ENCODE measurements around the gene XKRX.

The XKRX gene

DNA sequence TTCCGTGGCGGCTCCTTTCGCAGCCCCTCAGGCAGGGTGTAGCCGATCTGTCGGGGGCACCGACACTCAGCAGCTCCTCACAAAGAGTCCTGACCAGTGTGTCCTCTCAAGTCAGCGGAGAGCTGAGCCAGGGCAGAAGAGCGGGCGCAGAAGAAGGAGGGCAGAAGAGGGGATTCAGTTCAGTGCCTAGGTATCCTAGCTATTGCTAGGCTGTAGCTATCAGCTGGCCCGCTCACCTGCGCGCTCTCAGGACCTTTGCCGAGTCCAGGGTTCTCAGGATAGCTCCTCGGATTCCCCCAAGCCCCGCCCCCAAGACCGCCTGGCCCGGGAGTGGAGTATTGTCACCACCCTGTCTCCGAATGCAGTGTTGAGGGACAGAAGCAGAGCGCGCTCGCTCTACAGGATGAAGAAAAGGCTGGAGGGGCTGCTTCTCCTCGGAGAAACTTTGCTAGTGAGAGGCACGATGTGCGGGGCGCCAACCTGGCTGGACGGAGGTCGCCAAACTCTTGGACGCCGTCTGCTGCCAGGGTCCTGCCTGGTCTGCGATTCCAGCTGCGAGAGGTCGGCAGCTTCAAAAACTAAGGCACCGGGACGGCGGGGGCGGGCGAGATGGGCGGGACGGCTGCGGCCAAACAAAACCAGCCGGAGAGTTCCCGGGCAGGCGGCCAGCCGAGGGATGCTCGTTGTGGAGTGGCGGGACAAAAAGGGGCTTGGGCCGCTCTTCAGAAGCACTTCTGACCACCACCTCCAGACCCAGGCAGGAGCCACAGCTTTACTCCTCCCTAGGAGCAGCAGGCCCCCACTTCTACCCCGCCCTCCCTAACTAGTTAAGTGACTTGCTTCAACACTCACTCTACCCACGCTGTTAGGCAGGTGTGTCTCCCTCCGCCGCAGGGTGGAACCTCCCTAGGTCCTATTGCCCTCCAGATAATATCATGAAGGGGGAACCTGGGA, at the start of gene XKRX:
TSS of gene XKRX (minus strand) at position 258 of the 954 bp plus-strand sequence. CDS start 613 bp downstream, outside the sequence.
- FAIRE-seq (peak; percentile 65), DNase-seq (ENCODE audit: insufficient read length, low spot score) (peak; percentile 13)
- no peak for TF ChIP-seq POLR2A (IDR thresholded peaks at IDR 0.05; ENCODE audit: low read depth, low read length)

DNA sequence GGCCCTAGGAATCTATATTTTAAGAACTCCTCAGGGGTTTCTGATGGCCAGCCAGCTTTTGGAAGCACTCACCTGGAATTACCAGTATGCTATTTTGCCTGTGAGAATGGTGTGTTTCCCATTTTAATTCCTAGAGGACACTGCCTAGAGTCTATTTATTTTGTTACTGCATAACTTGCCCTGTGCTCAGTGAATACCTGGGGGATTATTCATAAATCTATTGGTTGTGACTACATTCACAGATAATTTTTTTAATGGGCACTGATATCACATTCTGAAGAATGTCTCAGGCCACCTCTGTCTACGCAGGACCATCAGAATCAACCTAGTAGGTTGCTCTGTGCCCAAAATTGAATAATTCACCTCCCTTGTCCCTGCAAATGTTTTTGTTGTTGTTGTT, 47.5 kb upstream of the XKRX start:
- DNase-seq (ENCODE audit: insufficient read length, low spot score) (no peak), FAIRE-seq (no peak)
- TF ChIP-seq POLR2A (IDR thresholded peaks at IDR 0.05; ENCODE audit: low read depth, low read length), result no peak

DNA sequence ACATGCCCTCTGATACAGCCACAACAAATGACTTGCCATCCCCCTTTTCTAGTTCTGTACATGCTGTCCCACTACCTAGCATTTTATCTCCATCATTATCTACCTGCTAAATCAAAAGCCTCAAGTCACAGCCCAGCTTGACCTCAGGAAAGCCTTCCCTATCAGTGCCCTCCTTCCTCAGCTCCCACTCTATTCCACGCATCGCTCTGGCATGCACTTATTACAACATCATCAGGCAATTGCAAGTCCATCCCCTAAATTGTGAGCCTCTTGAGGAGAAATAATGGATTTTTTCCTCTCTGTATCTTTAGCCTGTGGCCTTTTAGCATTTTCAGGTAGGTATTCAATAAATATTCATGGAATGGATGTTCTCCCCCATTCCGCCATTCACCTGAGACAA, 46.5 kb upstream of the XKRX start:
- FAIRE-seq, result no peak
- TF ChIP-seq POLR2A (IDR thresholded peaks at IDR 0.05; ENCODE audit: low read depth, low read length), result no peak
- DNase-seq (ENCODE audit: insufficient read length, low spot score), result no peak

DNA sequence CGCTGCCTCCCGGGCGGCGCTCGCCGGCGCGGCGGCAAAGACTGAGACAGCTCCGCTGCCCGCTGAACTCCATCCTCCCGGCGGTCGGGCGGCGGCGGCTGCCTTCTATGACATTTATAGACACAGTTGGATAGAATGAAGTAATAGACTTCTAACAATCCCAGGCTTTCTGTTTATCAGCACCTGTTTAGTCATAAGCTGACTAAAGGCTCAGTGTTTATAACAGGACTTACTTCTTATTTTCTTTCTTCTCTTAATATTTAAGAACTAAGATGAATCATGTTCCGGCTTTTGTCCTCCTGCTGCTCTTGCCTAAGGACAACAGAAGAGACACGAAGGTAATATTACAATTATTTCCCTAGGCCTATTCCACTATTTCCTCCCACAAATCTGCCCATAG, 44.7 kb upstream of the XKRX start:
- no peak for DNase-seq (ENCODE audit: insufficient read length, low spot score)
- TF ChIP-seq POLR2A (IDR thresholded peaks at IDR 0.05; ENCODE audit: low read depth, low read length), result no peak
- no peak for FAIRE-seq

DNA sequence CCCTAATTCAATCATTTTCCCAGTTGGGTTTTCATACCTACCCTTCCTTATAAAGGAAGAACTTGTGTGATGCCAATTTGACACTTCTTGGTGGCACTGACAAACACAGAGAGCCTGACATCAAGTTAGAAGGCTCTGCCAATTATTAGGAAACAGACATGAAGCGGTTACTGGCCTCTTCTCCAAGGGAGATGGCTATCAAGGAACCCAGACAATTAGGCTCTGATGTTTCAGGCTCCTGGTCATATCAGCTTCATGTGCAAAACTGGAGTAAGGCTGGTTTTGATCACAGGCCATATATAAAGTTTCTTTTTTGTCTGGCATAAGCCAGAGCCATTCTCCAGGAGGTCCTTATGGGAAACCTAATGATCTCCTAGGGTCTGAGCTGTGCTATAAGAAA, 41.2 kb upstream of the XKRX start:
- no peak for FAIRE-seq
- no peak for DNase-seq (ENCODE audit: insufficient read length, low spot score)
- TF ChIP-seq POLR2A (IDR thresholded peaks at IDR 0.05; ENCODE audit: low read depth, low read length), result no peak

DNA sequence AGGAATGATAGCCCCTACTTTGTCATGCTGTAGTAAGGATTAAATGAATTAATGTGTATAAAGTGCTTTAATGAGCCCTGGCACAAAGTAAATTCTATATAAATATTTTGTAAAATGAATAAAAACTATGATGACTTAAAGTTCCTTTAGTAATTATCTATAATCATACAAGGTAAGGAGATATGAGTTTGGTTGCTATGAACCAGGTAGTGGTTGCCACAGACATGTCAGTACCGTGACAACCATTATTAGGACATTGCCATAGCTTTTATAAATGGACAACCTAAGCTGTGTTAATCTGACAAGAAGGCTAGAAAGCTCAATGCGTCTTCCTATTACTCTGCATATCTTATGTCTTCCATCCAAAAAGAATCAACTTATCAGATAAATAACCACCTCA, 40.7 kb upstream of the XKRX start, which contains the start of gene ARL13A:
TSS of gene ARL13A (plus strand) at position 301 of the 400 bp plus-strand sequence. CDS start 3,982 bp downstream, outside the sequence.
- DNase-seq (ENCODE audit: insufficient read length, low spot score), result no peak
- FAIRE-seq, result no peak
- TF ChIP-seq POLR2A (IDR thresholded peaks at IDR 0.05; ENCODE audit: low read depth, low read length), result no peak

DNA sequence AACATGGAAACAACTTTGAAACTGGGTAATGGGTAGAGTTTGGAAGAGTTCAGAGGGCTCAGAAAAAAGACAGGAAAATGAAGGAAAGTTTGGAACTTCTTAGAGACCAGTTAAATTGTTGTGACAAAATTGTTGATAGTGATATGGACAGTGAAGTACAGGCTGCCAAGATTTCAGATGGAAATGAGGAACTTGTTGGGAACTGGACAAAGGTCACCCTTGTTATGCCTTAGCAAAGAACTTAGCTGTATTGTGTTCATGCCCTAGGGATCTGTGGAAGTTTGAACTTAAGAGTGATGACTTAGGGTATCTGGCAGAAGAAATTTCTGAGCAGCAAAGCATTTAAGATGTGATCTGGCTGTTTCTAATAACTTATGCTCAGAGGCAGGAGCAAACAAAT, 35.6 kb upstream of the XKRX start:
- DNase-seq (ENCODE audit: insufficient read length, low spot score) (no peak), FAIRE-seq (no peak)
- no peak for TF ChIP-seq POLR2A (IDR thresholded peaks at IDR 0.05; ENCODE audit: low read depth, low read length)

DNA sequence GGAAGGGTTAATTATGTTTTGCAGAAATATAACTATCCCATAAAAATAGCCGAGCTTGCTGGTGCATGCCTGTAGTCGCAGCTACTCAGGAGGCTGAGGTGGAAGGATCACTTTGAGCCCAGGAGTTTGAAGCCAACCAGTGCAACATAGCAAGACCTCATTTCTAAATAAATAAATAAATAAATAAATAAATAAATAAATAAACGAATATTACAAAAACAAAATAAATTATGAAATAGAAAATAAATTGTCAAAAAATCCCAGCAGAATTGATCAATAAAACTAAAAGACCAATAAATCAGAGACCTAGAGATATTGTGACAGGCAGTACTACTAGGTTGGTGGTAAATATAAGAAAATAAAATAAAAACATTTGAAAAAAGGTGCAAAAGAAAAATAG, 34.1 kb upstream of the XKRX start:
- DNase-seq (ENCODE audit: insufficient read length, low spot score) (no peak), FAIRE-seq (no peak)
- TF ChIP-seq POLR2A (IDR thresholded peaks at IDR 0.05; ENCODE audit: low read depth, low read length), result no peak

DNA sequence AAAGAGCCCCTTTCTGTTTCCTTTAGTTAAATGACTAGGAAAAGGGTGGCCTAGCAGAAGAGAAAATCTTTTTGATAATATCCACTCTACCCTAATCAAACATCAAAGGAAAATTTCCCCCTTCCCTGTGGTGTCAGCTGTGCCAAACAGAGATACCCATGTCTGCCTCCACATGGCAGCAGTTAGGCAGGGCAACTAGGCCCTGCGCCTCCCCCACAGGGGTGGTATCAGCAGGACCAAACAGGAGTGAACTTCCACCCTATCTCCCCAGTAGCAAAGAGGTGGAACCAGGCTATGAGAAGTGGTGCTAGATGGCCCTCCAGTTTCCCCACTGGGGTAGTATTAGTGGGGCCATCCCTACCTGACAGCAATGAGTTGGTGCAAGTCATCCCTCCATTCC, 19.8 kb upstream of the XKRX start:
- no peak for TF ChIP-seq POLR2A (IDR thresholded peaks at IDR 0.05; ENCODE audit: low read depth, low read length)
- FAIRE-seq (no peak), DNase-seq (ENCODE audit: insufficient read length, low spot score) (no peak)

DNA sequence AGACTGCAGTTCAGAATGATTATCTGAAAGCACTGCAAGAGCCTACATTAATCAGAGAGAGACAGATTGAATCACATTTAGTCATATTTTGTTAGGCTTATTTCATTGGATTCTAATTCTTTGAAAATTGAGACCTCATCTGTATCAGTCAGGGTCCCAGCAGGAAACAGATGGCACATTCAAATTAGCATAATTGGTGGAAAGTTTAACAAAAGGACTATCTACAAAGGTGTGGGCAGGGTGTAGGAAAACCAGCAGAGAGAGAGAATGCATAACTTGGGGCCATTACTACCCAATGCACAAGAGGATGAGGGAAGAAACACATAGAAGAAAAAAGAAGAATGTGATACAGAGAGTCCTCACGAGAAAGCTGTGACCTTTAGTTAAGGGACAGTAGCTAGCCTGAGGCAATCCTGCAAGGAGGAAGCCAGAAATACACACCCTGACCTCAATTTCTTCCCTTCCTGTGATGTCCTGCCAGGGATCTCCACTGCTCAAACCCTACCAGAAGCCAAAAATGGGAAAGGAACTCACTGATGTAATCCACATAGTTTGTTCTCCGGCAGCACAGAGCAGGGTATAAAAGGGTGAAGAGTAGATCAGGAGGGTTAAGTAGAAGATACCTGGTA, 17.7 kb upstream of the XKRX start:
- DNase-seq (ENCODE audit: insufficient read length, low spot score), result no peak
- no peak for FAIRE-seq
- no peak for TF ChIP-seq POLR2A (IDR thresholded peaks at IDR 0.05; ENCODE audit: low read depth, low read length)

DNA sequence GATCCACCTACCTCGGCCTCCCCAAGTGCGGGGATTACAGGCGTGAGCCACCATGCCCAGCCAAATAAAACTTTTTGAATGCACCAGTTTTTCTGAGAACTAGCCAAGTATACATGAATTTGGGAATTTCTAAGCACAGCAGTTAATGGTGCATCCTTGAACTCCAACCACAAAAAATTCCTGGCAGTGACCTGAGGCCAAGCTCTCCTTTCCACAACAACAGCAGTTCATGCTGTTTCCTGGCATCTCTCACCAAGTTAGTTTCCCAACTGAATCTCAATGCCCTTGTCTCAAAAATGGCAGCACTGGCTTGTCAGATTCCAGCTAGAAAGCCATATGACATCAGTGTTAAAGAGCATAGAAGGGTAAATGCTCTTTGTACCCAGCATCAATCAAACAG, 15.9 kb upstream of the XKRX start:
- FAIRE-seq (no peak), DNase-seq (ENCODE audit: insufficient read length, low spot score) (no peak)
- TF ChIP-seq POLR2A (IDR thresholded peaks at IDR 0.05; ENCODE audit: low read depth, low read length), result no peak

DNA sequence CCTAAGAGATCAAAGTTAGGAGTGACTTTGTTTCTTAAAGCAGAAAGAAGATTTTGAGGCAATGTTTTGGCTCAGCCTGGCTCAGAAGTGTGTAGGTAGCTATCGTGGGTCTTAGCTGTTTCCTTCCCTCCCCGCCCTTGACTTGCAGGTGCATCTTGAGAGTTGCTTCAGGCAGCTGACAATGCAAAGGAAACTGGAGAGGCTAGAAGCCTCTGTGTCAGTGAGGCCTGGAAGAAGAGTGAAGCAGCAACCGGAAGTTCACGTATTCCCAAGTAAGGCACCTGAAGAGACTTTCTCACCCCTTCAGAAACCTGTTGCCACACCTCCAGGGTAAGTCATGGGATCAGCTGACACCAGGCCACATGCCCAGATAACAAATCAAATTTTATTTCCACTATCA, 10.6 kb upstream of the XKRX start:
- DNase-seq (ENCODE audit: insufficient read length, low spot score), result no peak
- FAIRE-seq, result no peak
- no peak for TF ChIP-seq POLR2A (IDR thresholded peaks at IDR 0.05; ENCODE audit: low read depth, low read length)

DNA sequence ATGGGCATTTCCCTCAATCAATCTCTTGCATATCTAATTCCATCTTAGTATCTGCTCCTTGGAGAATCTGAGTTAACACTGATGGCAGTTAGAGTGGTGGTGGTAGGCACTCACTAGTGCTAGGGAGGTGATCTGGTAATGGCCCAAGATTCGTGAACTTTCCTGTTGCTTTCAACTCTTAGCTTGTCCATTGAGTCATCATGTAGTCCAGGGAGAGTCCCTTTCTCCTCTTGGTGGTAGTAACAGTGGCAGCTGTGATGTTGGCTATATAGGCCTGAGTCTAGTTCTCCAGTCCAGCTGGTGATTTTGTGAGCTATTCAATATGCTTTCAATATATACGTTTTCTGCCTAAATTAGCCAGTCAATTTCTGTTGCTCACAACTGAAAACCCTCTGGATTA, 7.0 kb upstream of the XKRX start:
- DNase-seq (ENCODE audit: insufficient read length, low spot score) (no peak), FAIRE-seq (no peak)
- no peak for TF ChIP-seq POLR2A (IDR thresholded peaks at IDR 0.05; ENCODE audit: low read depth, low read length)

DNA sequence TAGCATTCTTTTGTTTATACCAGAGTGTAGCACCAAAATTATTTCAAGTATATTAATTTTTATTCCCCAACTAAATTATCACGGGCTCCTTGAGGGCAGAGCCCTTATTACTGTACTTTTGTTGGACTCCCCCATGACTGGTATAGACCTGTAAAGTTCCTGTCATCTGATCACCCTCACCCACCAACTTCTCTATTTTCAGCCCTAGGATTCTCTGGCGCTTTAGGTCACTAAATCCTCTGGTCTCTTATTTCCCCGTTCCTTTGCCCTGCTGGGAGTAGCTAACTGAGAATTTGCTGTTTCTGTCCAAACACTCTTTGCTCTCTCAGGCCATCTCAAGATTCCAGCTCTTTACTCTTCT, 3.2 kb upstream of the XKRX start:
- DNase-seq (ENCODE audit: insufficient read length, low spot score) (no peak), FAIRE-seq (no peak)
- TF ChIP-seq POLR2A (IDR thresholded peaks at IDR 0.05; ENCODE audit: low read depth, low read length), result no peak

Data from H54 (cell line).